GM06990 (cell line): Measurements from ENCODE around the gene MAPRE2.

ENCODE experiments used
- DNase-seq: peaks from one replicate; pipeline ENCODE4 v3.0.0-alpha.2; 2011; ENCODE audit not compliant: insufficient read length; ENCODE audit errors: extremely low read depth
- H3K27me3 ChIP-seq: replicated peaks from 2 replicates; pipeline ENCODE4 v1.6.0; 2011; ENCODE audit warnings: low read length; ENCODE audit not compliant: control insufficient read depth, insufficient read depth
- H3K36me3 ChIP-seq: 2 replicates; pipeline ENCODE4 v1.5.1; 2011; ENCODE audit warnings: low read length; ENCODE audit not compliant: control insufficient read depth, insufficient read depth
- H3K4me3 ChIP-seq: replicated peaks from 2 replicates; pipeline ENCODE4 v1.5.1; 2011; ENCODE audit warnings: low read depth, mild to moderate bottlenecking, control low read depth, low read length
- CTCF ChIP-seq: IDR thresholded peaks from 2 replicates; pipeline ENCODE4 v1.5.1; 2011; ENCODE audit warnings: low read length, control low read depth, mild to moderate bottlenecking, inconsistent platforms; ENCODE audit not compliant: insufficient read depth, poor library complexity, severe bottlenecking

Gene MAPRE2

GRCh38 chr18:35026407-35027061 lies 14.7 kb upstream of the MAPRE2 start:
- Histone ChIP-seq H3K4me3 (no peak overlapping the region), H3K36me3 (no peaks in the 10 kb centered on the region), H3K27me3 (no peaks in the 10 kb centered on the region)
- no peak for DNase-seq
- peak; percentile 19 for TF ChIP-seq CTCF

- DNase-seq: no peak
- no peak for TF ChIP-seq CTCF
Measured at GRCh38 chr18:35027206-35027605, 14.0 kb upstream of the MAPRE2 start.

DNA sequence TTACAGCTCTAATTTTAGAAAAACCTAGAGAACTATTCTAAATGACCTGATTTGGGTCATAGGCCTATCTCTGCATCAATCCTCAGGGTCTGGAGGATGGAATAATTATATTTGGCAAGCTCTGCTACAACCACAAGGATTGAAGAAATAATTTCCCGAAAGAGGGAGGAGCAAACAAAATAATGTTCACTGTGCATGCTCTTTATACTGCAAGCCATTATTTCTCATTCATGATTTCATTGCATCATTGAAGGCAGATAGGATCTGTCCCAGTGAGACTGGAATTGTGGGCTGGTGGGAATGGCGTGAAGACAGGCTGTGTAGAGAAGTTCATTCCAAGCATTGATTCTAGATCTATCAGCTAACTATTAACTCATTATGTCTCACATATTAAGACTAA lies 12.7 kb upstream of the MAPRE2 start:
- no peak for TF ChIP-seq CTCF
- no peak for DNase-seq
- no peaks in the 10 kb centered on the region for H3K36me3 ChIP-seq

More at GRCh38 chr18:35027206-35027605, 14.0 kb upstream of the MAPRE2 start:
- Histone ChIP-seq H3K27me3 (no peaks in the 10 kb centered on the region), H3K4me3 (no peak overlapping the region), H3K36me3 (no peaks in the 10 kb centered on the region)

DNA sequence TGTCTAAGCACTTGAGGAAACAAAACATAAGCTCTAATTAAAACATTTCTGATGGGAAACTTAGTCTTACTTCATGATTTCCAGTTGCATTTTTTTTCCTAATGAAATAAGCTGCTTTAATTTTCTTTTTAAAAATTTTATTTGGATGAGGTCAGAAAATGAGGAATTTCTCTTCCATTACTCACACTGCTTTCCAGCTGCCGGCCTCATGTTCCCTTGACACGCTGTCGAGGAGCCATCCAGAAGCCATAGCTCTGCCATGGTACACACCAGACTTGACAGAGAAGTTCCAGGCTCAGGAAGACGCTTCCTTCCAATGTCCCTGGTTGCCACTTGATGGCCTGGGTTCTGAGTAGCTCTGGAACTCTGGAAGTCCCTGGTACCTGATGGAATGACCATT lies 12.1 kb upstream of the MAPRE2 start:
- Histone ChIP-seq H3K36me3 (no peaks in the 10 kb centered on the region), H3K4me3 (no peak overlapping the region), H3K27me3 (no peaks in the 10 kb centered on the region)
- TF ChIP-seq CTCF: no peak
- DNase-seq: no peak

More for the DNA sequence above, 12.7 kb upstream of the MAPRE2 start:
- Histone ChIP-seq H3K27me3 (no peaks in the 10 kb centered on the region), H3K4me3 (no peak overlapping the region)

- no peaks in the 10 kb centered on the region for H3K27me3 ChIP-seq
- peak overlapping the region; percentile 12 for H3K4me3 ChIP-seq
- no peaks in the 10 kb centered on the region for H3K36me3 ChIP-seq
- DNase-seq: no peak
- peak; percentile 11 for TF ChIP-seq CTCF
Measured at GRCh38 chr18:35029770-35030169, 11.4 kb upstream of the MAPRE2 start.
